GM21723 (cell line): ENCODE results near the gene EIF4G3.
"Not testable (repeated sequence)": the region's sequence is repeated elsewhere in the genome, so short reads cannot be mapped to it uniquely, and the experiment has no call there.

Experiments used
- ATAC-seq: cut with Tn5 transposase; IDR thresholded peaks from one replicate; pipeline ENCODE4 v1.9.1; 2021; ENCODE audit warnings: mild to moderate bottlenecking, moderate library complexity; ENCODE audit not compliant: unreplicated experiment

EIF4G3 gene

DNA sequence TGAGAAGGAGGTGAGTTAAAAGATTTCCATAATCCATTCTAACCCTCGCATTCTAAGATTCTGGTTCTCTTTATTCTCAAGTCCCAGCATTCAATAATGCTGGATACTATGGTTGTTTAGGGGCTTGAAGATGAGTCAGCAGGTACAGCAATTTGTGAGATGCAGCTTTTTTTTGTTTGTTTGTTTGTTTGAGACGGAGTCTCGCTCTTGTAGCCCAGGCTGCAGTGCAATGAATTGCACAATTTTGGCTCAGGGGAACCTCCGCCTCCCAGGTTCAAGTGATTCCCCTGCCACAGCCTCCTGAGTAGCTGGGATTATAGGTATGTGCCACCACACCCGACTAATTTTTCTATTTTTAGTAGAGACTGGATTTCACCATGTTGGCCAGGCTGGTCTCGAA is 23.3 kb downstream of the EIF4G3 start:
- no peak for ATAC-seq

GRCh38 chr1:21152423-21153100 is 24.1 kb downstream of the EIF4G3 start:
- ATAC-seq, result no peak

DNA sequence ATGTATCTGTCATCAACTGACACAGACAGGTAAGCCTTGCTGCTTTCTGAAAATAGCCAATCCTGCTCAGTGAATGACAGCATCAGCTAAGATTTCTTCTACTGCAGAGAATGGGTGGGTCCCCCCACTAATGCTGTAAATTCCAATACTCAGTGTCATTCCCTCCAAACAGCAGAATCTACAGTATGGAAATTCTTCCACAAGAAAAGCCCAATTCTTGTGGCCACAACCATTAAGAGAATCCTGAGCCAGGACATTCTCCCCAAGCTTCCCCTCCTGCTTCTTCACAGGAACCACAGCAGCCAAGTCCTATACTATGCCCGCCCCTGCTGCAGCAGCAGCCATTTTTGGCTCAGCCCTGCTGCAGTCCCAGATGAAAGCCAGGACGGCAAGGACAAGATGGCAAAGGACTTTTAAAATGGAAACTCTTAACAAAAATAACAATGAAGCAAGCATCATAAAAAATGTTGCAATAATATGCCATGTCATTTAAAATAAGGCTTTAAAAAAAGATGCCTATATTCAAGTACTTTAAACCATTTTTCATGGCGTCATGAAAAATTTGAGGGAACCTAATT is 26.8 kb downstream of the EIF4G3 start:
- ATAC-seq, result no peak

- ATAC-seq, result no peak
These were observed 27.3 kb downstream of the EIF4G3 start for GRCh38 chr1:21149430-21149854.

DNA sequence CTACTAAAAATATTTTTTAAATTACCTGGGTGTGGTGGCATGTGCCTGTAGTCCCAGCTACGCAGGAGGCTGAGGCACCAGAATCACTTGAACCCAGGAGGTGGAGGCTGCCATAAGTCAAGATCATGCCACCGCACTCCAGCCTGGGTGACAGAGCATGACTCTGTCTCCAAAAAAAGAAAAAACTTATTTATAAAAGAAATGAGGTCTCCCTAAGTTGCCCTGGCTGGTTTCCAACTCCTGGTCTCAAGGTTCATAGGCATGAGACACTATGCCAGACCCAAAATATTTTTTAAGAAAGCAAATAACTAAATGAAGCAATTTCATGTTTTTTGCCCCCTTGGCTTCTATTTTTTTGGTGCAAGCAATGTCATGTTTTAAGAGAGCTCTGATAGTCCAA is 32.9 kb downstream of the EIF4G3 start:
- ATAC-seq, result no peak

DNA sequence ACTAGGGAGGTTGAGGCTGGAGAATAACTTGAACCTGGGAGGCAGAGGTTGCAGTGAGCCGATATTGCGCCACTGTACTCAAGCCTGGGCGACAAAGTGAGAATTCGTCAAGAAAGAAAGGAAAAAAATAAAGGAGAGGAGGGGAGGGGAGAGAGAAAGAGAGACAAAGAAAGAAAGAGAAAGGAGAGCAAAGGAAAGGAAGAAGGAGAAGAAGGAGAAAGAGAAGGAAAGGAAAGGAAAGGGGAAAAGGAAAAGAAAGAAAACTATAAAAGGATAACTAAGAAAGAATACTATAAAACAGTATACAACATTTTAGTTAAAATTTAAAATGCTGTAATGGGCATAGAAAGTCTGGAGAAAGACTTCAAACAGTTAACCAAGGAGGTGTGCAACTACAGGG is 33.6 kb downstream of the EIF4G3 start:
- ATAC-seq, result no peak

DNA sequence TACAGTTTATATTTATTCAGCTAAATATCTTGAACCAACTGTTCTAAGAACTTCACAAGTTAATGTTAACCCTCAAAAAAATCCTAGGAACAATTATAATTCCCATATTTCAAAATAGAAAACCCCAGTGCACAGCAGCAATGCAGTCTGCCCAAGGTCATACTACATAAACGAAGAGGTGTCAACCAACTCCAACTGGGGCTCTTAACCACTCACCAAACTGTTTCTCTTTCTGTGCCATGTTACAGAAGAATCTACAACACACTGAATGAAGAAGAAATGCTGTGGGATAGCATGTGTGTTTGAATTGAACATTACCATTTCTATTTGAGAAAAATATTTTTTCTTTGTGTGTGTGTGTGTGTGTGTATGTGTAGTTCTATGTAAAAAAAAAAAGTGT is 35.7 kb downstream of the EIF4G3 start:
- no peak for ATAC-seq

GRCh38 chr1:21139601-21140000 is 37.1 kb downstream of the EIF4G3 start:
- no peak for ATAC-seq

DNA sequence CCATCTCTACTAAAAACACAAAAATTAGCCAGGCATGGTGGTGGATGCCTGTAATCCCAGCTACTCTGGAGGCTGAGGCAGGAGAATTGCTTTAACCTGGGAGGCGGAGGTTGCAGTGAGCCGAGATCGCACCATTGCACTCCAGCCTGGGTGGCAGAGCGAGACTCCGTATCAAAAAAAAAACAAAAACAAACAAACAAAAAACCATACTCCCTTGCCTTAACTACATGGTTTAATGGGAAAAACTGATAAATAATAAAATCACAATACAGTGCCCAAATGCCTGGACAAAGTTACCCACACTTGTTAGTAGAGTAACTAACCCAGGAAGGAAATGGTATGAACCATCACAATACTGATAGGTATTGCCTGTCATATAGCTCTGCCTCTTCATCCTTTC is 40.4 kb downstream of the EIF4G3 start:
- not testable (repeated sequence) for ATAC-seq

DNA sequence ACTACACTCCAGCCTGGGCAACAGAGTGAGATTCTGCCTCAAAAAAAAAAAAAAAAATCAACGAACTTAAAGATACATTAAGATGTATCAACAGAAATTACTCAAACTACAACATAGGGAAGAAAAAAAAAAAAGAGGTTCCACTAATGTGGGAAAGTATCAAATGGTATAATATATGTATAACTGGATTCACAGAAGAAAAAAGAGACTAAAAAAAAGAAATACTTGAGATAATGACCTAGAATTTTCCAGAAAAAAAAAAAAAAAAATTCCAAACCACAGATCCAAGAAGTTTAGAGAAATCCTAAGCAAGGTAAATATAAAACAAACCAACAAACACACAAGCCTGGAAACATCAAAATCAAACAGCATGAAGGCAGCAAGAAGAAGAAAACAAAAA is 45.5 kb downstream of the EIF4G3 start:
- ATAC-seq, result no peak

DNA sequence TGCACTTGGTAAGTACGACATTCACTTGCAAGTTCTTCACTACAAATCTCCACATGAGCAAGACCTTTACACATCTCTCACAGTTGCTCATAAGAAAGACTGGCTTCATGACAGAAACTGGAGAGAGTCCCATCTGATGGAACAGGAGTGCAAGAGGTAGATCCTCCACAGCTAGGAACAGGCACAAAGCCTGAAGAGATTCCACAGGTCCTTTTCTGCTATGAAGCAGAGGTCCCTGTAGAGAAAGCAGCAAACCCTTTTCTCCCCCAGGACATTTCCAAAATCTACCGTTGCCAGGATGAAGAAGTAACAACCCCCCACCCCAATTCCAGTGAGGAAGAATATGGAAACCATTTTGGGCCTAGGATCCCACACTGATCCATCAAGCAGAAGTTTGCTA is 47.3 kb downstream of the EIF4G3 start:
- ATAC-seq, result no peak

- no peak for ATAC-seq
These were observed 50.4 kb downstream of the EIF4G3 start for GRCh38 chr1:21126324-21126723.

GRCh38 chr1:21124846-21125245 is 51.9 kb downstream of the EIF4G3 start:
- no peak for ATAC-seq

GRCh38 chr1:21123287-21123948 is 53.3 kb downstream of the EIF4G3 start:
- ATAC-seq, result no peak

GRCh38 chr1:21121764-21122471 is 54.8 kb downstream of the EIF4G3 start:
- ATAC-seq, result no peak

- no peak for ATAC-seq
These were observed 58.5 kb downstream of the EIF4G3 start for GRCh38 chr1:21118167-21118566.

GRCh38 chr1:21117597-21118001 is 59.1 kb downstream of the EIF4G3 start:
- ATAC-seq, result no peak

GRCh38 chr1:21117159-21117558 is 59.5 kb downstream of the EIF4G3 start:
- ATAC-seq, result no peak

- ATAC-seq, result no peak
These were observed 61.5 kb downstream of the EIF4G3 start for GRCh38 chr1:21115098-21115760.

DNA sequence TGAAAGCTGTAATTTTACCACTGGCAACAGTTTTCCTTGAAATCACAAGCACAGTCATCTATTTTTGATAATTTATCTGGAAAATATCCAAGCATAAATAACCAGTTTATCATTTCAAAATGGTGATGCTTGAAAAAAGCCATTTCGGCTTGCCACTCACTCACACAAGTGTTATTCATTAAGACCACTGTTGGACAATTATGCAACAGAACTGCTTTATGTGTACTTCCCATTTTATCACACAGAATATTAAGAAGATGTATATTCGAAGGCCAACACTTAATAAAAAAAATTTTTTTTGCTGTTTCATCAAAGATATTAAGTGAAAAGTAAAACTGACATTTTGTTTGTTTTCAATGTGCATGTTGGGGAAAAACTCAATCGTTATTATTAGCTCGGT is 62.3 kb downstream of the EIF4G3 start:
- ATAC-seq, result no peak

GRCh38 chr1:21110163-21110562 is 66.5 kb downstream of the EIF4G3 start:
- ATAC-seq, result no peak
